OCI-LY3 (cell line): ENCODE measurements around the gene FOXM1.

Experiments used
- CTCF ChIP-seq: fragments of 200-600, 300-600 bp; sonication (generic); IDR thresholded peaks from 2 replicates; pipeline ENCODE4 v1.5.1; 2014; ENCODE audit warnings: antibody characterized with exemption, low read length, low read depth
- EZH2phosphoT487 ChIP-seq: fragments of 200-600 bp; shearing (Covaris generic); IDR thresholded peaks from 2 replicates; pipeline ENCODE4 v1.6.1; 2018; ENCODE audit warnings: antibody characterized with exemption, mixed run types, low read depth

GRCh38 chr12:2890388-2891239 is 13.6 kb upstream of the FOXM1 start, which contains the start of gene TULP3:
- no peak for TF ChIP-seq CTCF
- TF ChIP-seq EZH2phosphoT487, result no peak
